HG03159 (cell line): ENCODE data around the gene PTX4.

Source experiments
- ATAC-seq: cut with Tn5 transposase; IDR thresholded peaks from one replicate; pipeline ENCODE4 v1.9.1; 2021; ENCODE audit warnings: mild to moderate bottlenecking, moderate library complexity; ENCODE audit not compliant: unreplicated experiment

PTX4 gene

DNA sequence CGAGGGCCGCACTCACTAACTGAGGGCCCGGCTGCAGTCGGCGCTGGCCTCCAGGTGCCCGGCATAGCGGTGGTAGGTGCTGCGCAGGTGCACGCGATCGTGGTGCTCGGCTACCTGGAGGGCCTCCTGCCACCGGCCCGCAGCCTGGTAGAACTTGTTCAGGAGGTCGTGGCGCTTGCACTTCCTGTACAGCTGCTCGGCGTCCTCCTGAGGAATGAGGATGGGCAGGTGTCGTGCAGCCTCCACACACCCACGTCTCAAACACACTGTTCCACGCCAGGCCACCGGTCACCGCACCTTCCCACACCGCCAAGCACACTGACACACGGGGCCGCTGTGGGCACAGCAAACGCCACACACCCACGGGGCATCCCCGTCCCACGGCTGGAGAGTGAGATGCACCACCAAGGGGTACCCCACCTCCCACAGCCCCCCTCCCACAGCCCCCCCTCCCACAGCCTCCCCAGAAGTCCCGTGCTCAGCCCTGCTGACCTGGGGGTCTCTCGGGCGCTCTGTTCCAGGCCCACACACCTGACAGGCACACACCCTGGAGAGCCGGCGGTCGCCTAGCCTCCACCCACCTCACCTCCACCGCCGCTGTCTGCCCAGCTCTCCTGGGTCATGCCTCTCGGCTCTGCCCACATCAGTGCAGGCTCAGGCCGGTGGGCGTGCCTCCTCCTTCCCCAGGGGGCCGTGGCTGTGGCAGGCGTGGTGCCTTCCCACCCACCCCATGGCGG lies 37.3 kb upstream of the PTX4 start:
- ATAC-seq: no peak

DNA sequence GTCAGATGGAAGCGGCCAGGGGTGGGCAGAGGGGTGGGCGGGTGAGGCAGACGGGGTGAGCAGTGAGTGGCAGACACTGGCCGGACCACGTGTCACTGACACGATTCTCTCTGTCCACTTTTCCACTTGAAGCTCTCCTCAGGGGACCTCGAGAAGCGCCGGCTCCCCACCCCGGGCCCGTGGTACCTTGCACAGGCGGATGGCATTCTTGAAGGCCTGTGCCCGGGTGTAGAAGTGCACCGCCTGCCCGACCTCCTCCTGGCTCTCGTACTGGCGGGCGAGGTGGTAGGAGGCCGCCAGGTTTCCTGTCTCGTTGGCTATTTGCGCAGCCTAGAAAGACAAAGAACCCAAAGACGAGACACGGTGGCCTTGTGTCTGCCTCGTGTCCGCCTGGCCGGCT lies 35.6 kb upstream of the PTX4 start:
- ATAC-seq: no peak

DNA sequence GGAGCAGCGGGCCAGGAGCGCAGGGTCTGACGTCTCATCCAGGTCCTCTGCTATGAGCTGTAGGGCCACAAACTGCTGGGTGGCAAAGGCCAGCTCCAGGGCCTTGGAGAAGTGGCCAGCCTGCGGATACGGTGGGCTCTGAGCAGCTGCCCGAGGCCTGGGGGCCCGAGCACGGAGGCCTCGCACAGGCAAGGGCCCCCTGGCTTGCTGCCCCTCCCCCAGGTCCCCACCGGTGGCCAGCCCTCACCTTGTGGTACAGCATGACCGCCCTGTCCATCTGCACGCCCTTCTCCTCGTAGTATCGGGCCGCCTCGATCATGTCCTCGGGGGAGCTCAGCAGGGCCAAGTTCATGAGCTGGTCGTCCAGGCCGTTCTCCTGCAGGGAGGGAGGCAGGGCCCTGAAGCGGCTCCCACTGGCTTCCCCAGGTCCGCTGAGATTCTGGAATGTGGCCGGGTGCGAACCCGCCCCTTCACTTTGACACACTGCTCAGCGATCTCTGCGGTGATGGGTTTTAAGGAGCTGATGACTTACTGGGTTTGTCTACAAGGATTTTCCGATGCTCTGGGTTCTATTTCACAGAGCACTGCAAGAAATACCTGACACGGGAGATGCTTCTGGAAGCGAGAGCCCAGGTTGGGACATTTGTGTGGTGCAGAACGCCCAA lies 35.0 kb upstream of the PTX4 start:
- no peak for ATAC-seq

DNA sequence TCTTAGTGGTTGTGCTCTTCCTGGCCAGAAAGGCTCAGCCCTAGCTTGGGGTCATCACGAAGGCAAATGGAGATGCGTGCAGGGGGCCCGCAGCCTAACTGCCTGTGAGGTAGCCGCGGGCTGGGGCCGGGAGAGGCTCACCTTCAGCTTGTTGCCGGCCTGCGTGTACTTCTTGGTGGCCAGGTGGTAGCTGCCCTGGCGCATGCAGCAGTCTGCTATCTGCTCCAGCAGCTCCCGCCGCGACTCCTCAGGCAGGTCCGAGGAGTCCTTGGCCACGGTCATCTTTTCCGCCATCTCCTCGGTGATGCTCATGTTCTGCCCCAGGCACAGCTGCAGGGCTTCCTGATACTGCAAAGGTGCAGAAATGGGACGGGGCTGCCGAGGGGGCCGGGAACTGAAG lies 31.7 kb upstream of the PTX4 start:
- no peak for ATAC-seq

DNA sequence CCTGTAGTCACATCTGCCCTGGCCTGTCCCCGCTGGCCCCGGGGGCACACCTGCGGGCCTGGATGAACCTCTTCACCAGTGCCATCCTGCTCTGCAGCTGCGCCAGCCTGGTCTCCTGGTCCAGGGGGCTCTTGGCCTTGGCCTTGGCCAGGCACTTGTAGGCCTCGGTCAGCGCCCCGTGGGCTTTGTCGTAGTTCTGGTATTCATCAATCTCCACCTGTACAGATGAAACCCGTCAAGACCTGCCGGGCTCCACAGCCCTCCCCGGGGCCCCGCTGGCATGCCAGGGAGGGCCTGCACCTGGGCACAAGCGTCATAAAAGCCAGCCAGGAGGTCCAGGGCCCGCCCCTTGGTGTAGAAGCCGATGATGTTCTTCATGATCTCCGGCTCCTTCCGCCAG lies 31.1 kb upstream of the PTX4 start:
- no peak for ATAC-seq

DNA sequence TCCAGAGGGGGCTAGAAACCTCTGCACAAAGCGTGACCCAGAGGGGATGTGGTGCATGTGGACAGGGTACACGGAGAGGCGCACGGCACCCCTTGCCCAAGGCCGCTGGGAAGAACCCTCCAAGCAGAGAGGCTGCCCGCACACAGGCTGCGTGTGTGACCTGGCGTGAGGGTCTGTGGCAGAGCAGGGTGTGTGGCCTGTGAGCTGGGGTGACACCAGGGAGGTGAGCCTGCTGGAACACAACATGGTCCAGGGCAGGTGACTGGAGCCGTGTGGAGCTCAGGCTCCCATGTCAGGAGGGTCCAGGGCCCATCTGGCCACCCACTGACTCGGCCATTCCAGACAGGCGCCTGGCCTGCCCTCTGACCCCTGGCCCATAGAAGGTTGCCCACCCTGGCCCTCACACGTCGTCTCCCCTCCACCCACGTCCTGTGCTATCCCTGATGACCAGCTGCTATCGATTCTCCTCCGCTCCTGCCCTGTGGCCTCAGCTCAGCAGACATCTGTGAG lies 29.9 kb upstream of the PTX4 start:
- no peak for ATAC-seq

DNA sequence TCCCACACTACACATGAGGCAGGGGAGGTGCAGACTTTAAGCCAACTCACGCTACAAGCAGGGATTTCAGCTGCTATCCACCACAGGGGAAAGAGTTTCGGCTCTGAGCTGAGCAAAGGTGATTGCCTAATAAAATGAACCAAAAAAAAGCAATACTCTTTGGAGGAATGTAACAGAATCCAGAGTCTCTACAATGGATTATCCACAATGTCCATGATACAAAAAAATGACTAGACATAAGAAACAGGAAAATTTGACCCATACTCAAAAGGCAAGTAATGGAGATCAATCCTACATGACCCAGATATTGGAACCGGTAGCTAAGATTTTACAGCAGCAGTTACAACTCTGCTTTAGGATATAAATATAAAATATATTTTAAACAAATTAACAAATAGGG lies 25.8 kb upstream of the PTX4 start:
- ATAC-seq: no peak

DNA sequence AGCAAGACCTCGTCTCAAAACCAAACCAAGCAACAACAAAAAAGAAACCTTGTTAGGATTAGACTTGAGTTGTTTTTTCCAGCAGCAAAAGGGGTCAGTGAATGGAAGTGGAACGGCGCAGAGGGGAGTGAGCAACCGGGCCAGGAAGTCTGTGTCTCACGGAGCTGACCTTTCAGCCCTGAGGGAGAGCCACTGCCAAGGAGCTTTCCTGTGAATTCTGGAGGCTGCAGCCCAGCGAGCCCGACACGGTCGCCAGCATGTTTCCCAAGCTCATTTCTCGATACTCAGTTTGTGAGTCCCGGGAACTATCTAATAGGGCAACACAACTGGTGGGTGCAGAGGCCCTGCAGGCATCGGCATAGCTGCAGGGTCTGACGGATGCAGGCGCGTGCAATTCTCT lies 24.0 kb upstream of the PTX4 start:
- ATAC-seq: no peak

DNA sequence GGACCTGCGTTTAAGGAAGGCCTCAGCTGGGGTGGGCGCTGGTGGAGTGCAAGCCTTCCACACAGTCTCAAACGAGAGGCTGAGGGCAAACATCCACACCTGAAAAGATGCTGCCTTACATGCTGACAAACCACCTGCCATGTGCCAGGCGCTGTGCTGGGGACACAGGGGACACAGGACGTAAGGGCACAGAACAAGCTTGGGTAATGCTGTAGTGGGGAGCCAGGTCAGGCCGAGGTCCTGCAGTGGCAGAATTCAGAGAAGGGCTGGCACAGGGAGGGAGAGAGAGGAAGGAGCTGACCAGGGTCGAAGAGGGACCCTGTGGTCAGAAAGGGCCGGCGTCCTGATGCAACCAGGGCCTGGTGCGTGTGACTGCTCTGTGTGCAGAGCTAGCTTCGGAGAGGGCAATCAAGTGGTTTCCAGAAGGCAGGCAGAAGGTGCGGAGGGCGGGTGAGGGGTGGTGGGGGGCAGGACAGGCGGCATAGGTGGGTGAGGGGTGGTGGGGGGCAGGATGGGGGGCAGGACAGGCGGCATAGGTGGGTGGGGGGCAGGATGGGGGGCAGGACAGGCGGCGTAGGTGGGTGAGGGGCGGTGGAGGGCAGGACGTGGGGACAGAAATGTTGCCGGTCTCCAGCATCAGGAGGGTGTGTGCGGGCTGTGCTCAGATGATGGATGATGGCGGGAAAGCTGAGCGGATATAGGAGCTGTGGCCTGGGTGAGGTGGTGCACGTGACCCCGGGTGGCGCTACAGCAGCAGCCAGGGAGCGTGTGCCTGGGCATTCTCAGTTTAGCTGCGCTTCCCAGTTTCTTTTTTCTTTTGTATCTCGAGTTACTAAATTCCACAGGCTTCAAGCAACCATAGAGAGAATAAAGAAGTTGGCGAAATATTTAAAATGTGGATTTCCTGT lies 23.2 kb upstream of the PTX4 start:
- no peak for ATAC-seq

DNA sequence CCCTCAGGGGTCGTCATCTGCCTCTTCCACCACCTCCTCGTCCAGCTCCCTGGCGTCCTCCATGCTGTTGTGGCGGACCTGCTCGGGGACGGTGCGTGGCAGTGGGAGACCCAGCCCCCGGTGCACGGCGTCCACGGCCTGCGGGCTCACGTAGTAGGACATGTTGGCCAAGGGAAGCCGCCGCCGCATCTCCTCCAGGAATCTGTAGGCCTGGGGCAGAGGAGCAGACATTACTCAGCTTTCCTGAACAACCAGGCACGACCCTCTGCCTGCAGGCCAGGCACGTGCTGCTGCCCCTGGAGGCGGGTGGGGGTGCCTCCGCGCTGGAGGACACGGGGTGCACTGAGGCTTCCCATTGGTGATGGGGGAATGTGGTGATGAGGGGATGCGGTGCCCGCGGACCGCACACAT lies 22.2 kb upstream of the PTX4 start:
- no peak for ATAC-seq

DNA sequence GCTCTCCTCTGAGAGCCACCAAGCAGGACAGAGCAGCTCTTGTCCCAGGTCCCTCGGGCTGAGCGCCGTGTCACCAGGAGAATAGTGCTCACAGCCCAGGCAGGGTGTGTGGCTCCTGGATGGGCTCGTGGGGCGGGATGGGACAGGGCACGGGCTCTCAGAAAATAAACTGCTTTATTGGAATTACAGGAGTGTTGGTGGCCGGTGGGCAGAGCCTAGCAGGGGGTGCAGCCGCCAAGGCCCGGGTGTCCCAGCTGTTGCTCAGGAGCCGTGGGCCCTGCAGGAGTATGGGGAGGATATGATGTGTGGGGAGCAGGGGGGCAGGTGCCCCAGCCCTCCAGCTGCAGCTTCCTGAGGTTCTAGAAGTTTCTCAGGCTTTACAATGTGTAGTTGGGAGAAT lies 21.5 kb upstream of the PTX4 start:
- no peak for ATAC-seq

DNA sequence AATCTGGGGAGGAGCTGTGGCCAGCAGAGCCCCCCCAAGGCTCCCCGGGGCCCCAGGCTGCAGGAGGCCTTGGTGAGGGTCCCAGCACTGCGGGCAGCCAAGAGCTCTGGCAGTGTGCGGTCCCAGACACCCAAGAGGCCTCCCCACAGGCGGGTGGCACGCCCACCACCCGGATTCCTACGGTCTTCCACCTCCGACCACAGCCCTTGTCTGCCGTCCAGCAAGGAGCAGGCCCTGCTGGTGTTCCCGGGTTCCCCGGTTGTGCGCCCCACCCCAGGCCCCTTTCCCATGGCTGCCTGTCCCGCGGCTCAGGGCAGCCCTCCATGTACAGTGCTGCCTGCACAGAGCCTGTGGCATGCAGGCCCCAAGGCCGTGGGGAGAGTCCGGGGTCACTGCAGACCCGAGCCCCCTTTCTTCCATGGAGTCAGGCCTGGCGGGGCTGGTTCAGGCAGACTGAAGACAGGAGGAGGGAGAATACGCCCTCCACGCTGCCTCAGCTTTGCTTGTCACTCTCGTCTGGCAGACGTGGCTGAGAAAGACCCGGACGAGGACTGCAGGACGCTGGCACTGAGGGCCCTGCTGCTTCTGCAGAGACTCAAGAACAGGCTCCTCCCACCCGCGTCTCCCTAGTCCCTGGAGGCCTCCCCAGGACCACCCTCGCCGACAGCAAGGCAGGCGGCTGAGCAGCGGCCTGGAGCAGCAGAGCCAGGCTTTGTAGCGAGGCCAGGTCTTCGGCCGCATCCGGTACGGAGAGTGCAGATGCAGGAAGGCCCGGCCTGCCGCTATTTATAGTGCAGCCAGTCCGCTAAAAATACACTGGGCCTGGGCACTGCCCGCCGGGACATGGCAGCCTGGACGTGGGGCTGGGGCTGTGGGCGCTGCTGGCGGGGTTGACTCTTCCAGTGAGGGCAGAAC lies 20.8 kb upstream of the PTX4 start:
- ATAC-seq: no peak

DNA sequence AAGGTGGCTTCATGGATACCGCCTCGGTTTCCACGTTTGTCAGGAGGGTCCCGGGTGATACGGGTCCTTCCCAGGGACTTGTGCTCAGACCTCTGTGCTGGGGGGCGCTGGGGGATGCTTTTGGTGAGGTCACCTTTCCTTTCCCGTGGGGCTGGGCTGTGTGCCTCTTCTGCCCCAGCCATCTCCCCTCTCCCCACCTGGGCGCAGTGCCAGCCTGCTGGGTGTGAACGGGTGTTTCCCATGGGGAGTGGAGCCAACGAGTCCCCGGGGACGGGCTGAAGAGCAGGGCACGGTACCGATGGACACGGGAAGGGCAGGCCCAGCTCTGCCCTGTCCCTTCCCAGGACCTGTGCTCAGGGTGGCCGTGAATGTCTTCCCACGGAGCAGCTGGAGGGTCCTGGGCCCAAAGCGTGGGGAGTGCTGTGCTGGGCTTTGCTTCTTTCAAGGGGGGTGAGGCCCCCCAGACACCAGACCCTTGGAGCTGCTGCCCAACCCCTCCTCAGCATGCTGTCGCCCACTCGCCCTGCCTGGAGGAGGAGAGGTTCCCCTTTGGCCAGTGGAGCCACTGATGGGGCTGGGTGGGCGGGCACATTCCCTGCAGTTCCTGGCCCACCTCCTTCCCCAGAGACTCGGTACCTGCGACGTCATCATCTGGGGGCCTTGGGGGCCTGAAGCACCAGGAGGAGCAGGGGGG lies 19.9 kb upstream of the PTX4 start:
- ATAC-seq: no peak

DNA sequence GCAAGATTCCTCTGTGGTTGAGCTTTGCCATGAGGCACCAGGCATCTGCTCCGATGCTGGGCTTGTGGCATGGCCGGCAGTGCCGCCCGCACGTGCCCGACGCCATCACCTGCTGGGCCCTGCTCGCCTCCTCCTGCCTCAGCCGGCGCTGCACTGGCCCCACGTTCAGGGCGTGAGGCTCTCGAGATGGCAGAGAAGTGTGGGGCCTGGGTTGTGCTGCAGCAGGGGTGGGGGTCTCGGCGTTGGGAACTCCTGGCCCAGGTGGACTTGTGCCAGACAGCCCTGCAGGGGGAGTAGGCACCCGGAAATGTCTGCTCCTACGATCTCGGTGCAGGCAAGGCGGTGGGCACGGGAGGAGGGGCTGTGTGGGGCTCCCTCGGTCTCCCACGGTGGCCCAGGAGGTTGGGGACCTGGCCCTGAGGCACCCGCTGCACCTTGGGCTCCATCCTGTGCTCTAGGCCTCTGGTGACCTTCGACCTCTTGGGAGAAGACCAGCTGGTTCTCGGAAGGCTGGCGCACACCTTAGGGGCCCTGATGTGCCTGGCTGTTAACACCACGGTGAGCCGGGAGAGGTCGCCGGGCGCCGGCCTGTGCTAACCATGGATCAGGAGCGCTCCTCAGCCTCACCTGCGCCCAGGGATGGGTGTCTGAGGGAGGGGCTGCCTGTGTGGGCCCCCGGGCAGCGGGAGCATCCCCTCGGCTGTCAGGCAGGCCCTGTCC lies 17.9 kb upstream of the PTX4 start:
- ATAC-seq: no peak

DNA sequence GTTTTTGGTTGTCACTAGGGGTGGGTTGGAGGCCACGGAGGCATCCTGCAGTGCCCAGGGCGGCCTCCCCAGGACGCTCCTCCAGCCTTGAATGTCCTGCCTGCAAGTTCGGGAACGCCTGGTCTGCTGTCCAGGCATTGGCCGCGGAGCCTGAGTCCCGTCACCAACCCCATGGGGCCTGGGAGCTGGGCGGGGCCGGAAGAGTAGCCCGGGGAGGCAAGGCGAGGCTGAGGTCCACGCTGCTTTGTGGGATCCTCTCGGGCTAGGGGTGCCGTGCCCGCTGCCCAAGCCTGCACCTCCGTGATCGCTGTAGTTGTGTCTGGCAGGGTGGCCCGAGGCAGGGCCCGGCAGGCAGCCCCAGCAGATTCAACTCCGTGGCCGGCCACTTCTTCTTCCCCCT lies 17.2 kb upstream of the PTX4 start:
- no peak for ATAC-seq

DNA sequence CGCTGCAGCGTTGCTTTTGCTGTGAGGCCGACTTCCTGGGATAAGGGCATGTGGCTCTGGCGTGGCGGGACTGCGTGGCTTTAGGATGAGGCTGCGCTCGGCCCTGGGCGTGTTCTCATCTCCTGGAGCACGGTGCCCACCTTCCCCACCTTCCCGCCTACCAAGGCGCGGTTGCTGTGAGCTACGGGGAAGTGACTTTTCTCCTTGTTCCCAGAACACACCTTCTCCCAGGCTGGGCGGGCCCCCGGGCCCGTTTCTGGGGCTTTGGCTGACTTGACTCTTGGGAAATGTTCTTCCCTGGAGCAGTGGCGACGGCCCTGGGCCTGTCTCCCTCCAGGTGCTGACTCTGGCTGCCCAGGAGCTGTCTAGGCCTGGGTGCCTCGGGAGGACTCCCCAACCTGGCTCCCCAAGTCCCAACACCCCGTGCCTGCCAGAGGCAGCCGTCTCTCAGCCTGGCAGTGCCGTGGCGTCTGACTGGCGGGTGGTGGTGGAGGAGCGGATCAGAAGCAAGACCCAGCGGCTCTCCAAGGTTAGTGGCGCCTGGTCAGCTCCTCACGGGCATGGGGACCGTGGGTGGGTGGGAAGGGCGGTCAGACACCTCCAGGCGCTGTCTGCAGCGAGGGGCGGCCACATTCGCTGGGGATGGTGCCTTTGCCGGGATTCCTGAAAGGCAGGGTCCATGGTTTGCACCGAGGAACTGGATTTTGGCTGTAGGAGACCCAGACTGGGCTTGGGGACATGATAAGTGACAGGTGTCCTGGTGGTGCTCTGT lies 16.5 kb upstream of the PTX4 start:
- ATAC-seq: no peak

DNA sequence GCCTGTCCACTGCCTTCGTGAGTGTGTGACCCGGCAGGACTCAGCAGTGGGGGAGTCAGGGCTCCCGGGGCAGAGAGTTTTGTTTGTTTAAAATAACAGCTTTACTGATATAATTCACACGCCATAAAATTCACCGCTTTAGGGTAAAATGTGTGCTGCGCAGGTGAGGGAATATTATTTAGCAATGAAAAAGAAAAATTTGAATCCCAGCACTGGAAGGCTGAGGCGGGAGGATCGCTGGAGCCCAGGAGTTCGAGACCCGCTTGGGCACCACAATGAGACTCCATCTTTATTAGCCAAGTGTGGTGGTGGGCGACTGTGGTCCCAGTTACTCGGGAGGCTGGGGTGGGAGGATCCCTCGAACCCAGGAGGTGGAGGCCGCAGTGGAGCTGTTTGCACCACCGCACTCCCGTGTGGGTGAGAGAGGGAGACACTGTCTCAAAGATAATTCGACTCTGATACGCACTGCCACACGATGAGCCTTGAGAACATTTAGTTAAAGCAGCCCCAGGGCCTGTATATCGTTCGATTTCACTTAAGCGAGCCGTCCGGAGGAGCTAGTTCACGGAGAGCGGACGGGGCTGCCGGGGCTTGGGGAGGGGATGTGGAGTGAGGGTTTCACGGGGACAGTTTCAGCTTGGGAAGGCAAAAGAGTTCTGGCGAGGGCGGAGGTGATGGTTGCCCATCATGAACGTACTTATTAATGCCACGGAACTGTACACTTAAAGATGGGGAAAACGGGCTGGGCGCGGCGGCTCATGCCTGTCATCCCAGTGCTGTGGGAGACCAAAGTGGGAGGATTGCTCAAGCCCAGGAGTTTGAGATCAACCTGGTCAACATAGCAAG lies 14.6 kb upstream of the PTX4 start:
- no peak for ATAC-seq
